HG02973 (cell line): ENCODE measurements around the gene DTX4.
A peak's percentile ranks its signal among the peaks of the same experiment; 100 is the strongest.

Experiments
- ATAC-seq: cut with Tn5 transposase; IDR thresholded peaks from one replicate; pipeline ENCODE4 v1.9.1; 2021; ENCODE audit warnings: moderate library complexity; ENCODE audit not compliant: unreplicated experiment

DTX4 gene

DNA sequence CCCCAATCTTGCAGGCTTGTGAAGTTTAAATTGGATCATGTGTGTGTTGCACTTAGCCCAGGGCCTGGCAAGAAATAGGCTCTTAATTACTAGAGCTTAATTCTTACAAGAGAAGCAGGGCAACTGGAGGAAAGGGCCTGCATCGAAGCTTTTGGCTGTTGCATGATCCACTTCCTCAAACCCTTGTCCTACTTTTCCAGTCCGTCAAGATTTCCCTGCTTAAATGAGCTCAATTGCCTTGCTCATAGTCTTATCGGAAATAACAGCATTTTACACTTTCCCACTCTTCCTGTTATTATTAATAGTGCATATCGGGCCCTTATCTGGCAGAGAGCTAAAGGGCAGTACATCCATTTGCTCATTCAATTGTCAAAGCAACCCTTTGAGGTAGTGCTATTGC is 18.1 kb downstream of the DTX4 start:
- no peak for ATAC-seq

DNA sequence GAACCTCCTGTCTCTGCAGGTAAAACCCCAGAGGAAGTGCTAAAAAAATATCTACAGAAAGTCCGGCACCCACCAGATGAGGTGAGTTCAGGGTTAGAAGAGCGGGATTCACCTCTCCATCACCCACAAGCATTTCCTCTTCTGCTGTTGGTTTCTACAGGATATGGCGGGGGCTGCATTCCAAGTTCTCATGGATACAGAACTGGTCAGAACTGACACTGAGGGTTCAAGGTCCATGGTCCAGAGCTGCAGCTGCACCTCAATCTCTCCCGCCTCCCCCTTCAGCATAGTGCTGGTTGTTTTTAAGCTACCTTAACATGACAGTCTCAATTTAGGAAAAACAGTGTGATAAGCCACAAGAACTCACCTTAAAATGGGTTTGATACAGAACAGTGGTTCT is 19.2 kb downstream of the DTX4 start:
- ATAC-seq, result no peak

DNA sequence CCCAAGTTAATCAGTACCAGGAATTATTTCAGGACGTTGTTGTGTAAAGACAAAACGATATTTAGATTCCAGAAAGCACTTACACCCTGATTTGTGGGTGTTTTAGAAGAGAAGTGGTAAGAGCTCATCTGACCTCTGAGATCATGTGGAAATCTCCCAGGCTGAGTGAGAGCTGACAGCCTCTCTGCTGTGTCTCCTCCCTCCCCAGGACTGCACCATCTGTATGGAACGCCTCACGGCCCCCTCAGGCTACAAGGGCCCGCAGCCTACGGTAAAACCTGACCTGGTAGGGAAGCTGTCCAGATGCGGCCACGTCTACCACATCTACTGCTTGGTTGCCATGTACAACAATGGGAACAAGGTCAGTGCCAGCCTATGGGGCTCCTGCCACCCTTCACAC is 20.0 kb downstream of the DTX4 start:
- ATAC-seq, result no peak

DNA sequence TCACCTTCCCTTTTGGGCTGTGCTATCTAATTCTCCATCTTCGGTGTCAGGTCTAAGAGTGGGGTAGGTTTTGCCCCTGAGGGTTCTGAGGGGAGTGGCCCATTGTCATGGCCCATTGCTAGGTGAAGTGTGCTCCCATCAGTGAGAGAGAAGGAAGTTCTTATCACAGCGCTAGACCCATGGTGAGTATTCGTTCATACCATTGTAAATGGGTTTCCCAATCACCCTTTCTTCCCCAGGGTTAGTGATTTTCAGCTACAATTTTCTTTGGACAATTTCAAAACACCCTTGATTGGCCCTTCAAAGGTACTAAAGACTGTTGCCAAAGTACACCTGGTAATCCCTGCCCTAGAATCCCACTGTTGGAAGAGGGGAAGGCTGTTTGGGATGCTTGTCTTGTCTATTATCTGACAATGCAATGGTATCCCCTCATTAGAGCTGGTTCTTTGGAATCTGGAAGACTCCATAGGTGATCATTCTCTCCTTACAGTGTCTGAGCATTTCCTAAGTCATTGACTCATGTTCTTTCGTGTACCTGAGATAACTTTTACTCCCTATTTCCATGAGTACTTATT is 20.6 kb downstream of the DTX4 start:
- ATAC-seq, result no peak

GRCh38 chr11:59193587-59194130 is 21.7 kb downstream of the DTX4 start:
- no peak for ATAC-seq

DNA sequence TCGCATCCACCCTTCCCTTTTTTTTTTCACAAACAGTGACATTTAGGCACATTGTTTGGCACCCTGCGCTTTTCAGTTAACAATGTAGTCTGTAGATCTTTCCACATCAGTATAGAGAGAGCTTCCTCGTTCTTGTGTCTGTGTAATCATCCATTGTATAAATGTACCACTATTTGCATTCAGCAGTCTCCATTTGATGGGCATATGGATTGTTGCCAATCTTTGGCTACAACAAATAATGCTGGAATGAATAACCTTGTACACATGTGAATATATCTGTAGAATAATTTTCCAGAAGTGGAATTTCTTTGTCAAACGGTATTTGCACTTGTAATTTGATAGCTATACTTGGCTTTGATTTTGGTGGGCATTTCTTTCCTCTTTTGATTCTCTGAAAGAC is 23.7 kb downstream of the DTX4 start:
- ATAC-seq, result no peak

- no peak for ATAC-seq
These were observed 24.8 kb downstream of the DTX4 start for GRCh38 chr11:59196777-59197176.

DNA sequence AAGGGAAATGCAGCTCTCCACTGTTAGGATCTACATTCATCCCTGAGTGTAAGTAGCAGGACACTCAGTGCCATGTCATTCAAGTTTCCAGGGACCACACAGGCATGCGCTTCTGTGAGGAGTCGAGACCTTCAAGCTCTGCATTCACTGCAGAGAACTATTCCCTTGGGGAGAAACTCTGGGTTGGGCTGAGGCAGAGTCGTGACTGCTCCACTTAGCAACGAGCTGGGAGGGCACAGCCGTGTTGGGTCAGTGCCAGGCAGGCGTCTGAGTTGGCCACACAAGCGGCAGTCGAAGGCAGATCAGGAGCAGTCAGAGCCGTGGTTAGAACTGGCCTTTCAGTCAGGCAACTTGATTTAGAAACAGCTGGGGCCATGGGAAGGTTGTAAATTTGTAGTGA is 26.1 kb downstream of the DTX4 start:
- ATAC-seq, result no peak

GRCh38 chr11:59198726-59199125 is 26.8 kb downstream of the DTX4 start:
- ATAC-seq, result no peak

DNA sequence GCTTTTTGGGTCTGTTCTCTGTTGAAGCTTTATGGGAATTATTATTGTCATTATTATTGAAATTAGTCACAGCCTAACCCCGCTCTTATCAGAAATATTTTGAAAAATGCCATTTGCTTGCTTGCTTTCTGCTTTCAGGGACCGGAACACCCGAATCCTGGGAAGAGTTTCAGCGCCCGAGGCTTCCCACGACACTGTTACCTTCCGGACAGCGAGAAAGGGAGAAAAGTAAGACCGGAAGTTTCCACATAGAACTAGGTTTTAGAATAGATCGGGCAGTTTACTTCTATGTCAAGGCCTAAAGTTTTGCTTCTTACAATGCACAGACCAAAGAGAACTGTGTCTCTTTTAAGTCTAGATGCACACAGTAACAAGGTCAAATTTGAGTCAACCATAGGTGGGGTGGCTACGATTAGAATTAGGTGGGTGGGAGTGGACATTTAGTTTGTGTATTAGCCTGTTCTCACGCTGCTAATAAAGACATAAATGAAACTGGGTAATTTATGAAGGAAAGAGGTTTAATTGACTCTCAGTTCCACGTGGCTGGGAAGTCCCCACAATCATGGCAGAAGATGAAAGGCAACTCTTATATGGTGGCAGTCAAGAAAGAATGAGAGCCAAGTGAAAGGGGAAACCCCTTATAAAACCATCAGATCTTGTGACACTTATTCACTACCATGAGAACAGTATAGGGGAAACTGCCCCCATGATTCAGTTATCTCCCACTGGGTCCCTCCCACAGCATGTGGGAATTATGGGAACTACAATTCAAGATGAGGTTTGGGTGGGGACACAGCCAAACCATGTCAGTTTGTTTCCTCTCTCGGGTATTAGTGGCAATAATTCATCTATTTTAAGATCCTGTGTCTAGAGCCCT is 27.9 kb downstream of the DTX4 start:
- ATAC-seq, result no peak

GRCh38 chr11:59200423-59200746 is 28.5 kb downstream of the DTX4 start:
- no peak for ATAC-seq

DNA sequence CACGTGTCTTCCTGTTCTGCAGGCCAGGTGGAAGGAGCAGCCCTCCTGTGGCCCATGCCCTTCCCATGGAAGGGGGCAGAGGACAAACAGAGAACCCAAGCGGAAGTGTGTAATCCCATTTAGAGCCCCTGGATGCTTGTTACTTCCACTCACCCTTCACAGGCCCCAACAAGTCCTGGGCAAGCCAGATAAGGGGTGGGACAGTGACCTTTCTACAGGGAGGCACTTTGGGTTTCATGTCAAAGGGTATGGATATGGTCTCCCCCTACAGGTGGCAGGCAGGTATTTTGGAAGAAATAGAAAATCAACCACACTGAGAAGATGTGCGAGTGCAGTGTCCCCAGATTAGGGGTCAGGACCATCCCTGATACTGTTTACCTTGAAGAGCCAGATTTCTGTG is 29.4 kb downstream of the DTX4 start:
- no peak for ATAC-seq

DNA sequence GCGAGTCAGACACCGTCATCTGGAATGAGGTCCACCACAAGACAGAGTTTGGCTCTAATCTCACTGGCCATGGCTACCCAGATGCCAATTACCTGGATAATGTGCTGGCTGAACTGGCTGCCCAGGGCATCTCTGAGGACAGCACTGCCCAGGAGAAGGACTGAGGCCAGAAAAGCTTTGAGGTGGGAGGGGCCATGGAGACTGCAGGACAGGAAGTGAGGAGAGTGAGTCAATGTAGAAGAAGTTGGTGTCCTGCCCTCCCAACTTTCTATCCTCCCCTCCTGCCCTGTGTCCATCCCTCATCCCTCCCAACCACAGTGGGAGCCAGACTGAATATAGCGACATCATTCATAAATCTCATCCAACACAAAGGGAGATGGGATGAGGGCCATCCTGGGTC is 32.8 kb downstream of the DTX4 start:
- no peak for ATAC-seq

- no peak for ATAC-seq
These were observed 33.7 kb downstream of the DTX4 start for GRCh38 chr11:59205648-59206047.

DNA sequence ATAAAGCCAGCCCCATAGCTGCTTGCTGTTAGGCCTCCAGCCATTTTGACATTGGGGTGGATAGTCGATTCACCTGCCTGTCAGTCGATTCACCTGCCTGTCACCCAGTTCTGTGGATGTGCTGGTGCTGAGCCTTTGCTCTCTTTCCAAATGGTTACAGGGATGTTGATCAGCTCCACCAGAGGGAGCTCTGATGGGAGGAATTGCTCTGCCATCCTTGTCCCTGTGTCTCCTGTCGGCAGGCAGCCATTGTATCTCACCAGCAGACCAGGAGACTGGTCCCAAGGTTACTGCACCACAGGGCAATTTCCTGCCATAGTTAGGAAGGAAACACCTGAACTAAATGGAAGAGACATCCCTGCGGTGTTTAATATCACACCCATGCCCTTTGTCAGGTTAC is 34.7 kb downstream of the DTX4 start:
- no peak for ATAC-seq

- peak; percentile 72 for ATAC-seq
These were observed 36.1 kb downstream of the DTX4 start for GRCh38 chr11:59207988-59208451.

DNA sequence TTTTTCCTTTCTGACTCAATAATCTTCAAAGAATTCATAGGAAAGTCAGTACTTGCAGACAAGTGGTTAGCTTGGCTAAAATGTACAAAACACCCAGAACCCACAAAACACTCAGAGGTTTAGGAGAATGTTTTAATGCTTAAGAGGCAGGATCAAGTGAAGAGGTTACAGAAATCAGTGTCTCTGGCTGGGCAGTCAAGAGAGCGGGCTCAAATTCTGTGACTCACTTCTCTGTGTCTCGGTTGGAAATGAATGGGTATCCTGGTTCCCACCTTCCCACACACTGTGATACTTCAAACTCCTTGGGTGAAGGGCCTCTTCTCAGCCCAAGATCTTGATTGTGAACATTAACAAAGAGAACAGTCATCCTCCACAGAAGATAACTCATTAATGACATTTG is 37.0 kb downstream of the DTX4 start:
- no peak for ATAC-seq

DNA sequence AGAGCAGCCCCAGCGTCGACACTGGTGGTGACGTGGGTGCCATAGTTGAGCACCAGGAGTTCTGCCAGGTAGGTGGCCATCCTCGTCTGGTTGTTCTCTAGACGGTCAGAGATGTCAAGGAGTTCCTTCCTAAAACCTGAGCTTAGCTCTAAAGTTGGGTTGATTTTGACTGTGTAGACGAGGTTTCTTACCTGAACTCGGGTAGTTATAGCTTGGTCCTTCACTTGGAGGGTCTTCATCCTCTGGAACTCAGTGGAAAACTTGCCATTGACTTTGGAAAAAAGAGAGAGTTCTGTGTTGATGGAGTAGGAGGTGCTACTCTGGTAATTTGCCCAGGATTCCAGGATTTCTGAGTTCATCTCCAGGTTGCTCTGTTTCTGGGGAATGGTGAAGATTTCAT is 40.3 kb downstream of the DTX4 start:
- ATAC-seq, result no peak

- no peak for ATAC-seq
These were observed 41.1 kb downstream of the DTX4 start, which contains the start of gene MPEG1 for GRCh38 chr11:59212744-59213631. Gene MPEG1, minus strand, starts transcription at chr11:59212927. Its CDS starts 62 bp downstream, at chr11:59212865.

DNA sequence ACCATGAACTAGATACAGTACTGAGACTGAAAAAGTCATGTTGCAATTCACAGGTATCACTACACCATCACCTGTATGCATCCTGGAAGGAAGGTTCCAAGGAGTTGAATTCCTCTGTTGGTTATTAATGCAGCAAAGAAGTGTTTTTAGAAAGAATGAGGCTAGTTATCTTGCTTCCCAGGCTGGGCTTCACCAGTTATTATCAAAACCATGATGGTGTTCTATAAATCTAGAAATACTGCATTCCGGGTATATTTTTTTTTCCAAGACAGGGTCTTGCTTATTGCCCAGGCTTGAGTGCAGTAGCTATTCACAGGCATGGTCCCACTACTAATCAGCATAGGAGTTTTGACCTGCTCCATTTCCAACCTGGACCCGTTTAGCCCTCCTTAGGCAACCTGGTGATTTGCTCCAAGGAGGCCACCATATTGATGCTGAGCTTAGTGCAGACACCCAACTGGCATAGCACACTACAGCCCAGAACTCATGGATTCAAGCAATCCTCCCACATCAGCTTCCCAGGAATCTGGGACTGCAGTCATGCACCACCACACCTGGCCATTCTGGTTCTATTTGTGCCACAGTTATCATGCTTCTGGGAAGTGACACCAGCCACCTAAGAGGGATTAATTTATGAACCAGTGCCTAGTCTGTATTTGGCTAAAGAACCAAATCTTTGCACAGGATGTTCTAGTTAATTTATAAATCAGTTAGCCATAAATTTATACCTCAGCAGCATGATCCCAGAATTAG is 42.4 kb downstream of the DTX4 start:
- no peak for ATAC-seq
